Stimulated activated naive CD4-positive, alpha-beta T cell (primary cell): ENCODE measurements around the gene TCL1A.

Experiments used
- DNase-seq, 6 experiments: peaks; one replicate each; lab custom pipeline; 2025; lab: John Stamatoyannopoulos, UW

Gene TCL1A

GRCh38 chr14:95705518-95705917 is 8.4 kb downstream of the TCL1A start:
- DNase-seq, result no peak

GRCh38 chr14:95703805-95704204 is 10.1 kb downstream of the TCL1A start:
- no peak for DNase-seq

GRCh38 chr14:95703341-95703740 is 10.6 kb downstream of the TCL1A start:
- no peak for DNase-seq

GRCh38 chr14:95701846-95702221 is 12.1 kb downstream of the TCL1A start:
- DNase-seq, result no peak

GRCh38 chr14:95700221-95700976 is 13.5 kb downstream of the TCL1A start:
- DNase-seq, result no peak

GRCh38 chr14:95699412-95699811 is 14.5 kb downstream of the TCL1A start:
- DNase-seq, result no peak

- no peak for DNase-seq
Measured at GRCh38 chr14:95698287-95698686, 15.6 kb downstream of the TCL1A start.

- DNase-seq, result no peak
Measured at GRCh38 chr14:95697764-95698163, 16.2 kb downstream of the TCL1A start.

- DNase-seq, result no peak
Measured at GRCh38 chr14:95696741-95697140, 17.2 kb downstream of the TCL1A start.

GRCh38 chr14:95695913-95696312 is 18.0 kb downstream of the TCL1A start:
- DNase-seq, result no peak

- no peak for DNase-seq
Measured at GRCh38 chr14:95695051-95695450, 18.9 kb downstream of the TCL1A start.

GRCh38 chr14:95692109-95692508 is 21.8 kb downstream of the TCL1A start:
- no peak for DNase-seq

GRCh38 chr14:95691591-95691990 is 22.3 kb downstream of the TCL1A start:
- DNase-seq, result no peak

GRCh38 chr14:95690815-95691214 is 23.1 kb downstream of the TCL1A start:
- no peak for DNase-seq

- DNase-seq, result no peak
Measured at GRCh38 chr14:95689441-95689840, 24.5 kb downstream of the TCL1A start.

- no peak for DNase-seq
Measured at GRCh38 chr14:95686935-95687334, 27.0 kb downstream of the TCL1A start.

GRCh38 chr14:95685978-95686922 is 27.7 kb downstream of the TCL1A start, which contains the start of gene TCL1B:
Gene TCL1B, plus strand, starts transcription at chr14:95686426. Its CDS starts 42 bp downstream, at chr14:95686468.
- no peak for DNase-seq

GRCh38 chr14:95683793-95684192 is 30.1 kb downstream of the TCL1A start:
- peak in 3 of 6 experiments; percentile 8 to 12 (median 9) for DNase-seq

GRCh38 chr14:95681153-95681552 is 32.8 kb downstream of the TCL1A start:
- no peak for DNase-seq

- no peak for DNase-seq
Measured at GRCh38 chr14:95679998-95680735, 33.8 kb downstream of the TCL1A start.

- DNase-seq, result no peak
Measured at GRCh38 chr14:95679148-95679815, 34.6 kb downstream of the TCL1A start.
